NCI-H446 (cell line): Measurements from ENCODE around the gene PNMA1.

Source experiments
- DNase-seq, 2 experiments: peaks; one replicate each; lab custom pipeline; 2025; lab: John Stamatoyannopoulos, UW

The PNMA1 gene

GRCh38 chr14:73663548-73664212 is 50.5 kb downstream of the PNMA1 start:
- no peak for DNase-seq

GRCh38 chr14:73662487-73662943 is 51.7 kb downstream of the PNMA1 start:
- peak; percentile 25 to 76 for DNase-seq

GRCh38 chr14:73661872-73662271 is 52.3 kb downstream of the PNMA1 start:
- DNase-seq = peak in 1 of 2 experiments; percentile 32
